ENCODE results near the gene SIGLEC11. TPM values are rescaled to one million over a fixed set of nuclear protein-coding genes. Genes with fewer than 3 reads are reported as not detected.

The SIGLEC11 gene
- polyA plus RNA-seq, 3 donors: 0.28 to 2.2 (median 0.67) TPM

GRCh38 chr19:49953416-49953815 lies 7.6 kb downstream of the SIGLEC11 start:
- H2AFZ ChIP-seq (ENCODE audit: insufficient read depth, low read depth, low read length, poor library complexity, severe bottlenecking): no peak overlapping the region
- Mint-ChIP-seq H3K4me1 (peaks cover 58% of the 10 kb centered on the region), H3K27ac (peak overlapping the region; percentile 31 to 90 (median 80)), H3K27me3 (ENCODE audit: low read depth in 3 of 3) (peaks cover 8 to 19% (median 13%) of the 10 kb centered on the region in 3 donors), H3K4me3 (peak overlapping the region; percentile 11 to 83), H3K36me3 (no peaks in the 10 kb centered on the region), H3K9me3 (peaks cover 0 to 1% (median 0%) of the 10 kb centered on the region in 7 donors)
- no peaks in the 10 kb centered on the region for H3K27me3 ChIP-seq (ENCODE audit: control insufficient read depth in 2 of 2, insufficient read depth in 2 of 2, low read length in 2 of 2)
- H3K27ac ChIP-seq (ENCODE audit: low read depth in 1 of 2, low read length in 2 of 2): peak overlapping the region in 1 of 2 donors; percentile 66
- no peaks in the 10 kb centered on the region for H4K20me1 ChIP-seq (ENCODE audit: insufficient read depth, low read length)
- H3K4me3 ChIP-seq (replicated peaks in 1 of 3; ENCODE audit: low read depth in 2 of 3, low read length in 3 of 3): peak overlapping the region in 1 of 3 experiments; percentile 47
- no peaks in the 10 kb centered on the region for H3K36me3 ChIP-seq (replicated peaks in 1 of 2; ENCODE audit: control insufficient read depth in 1 of 2, insufficient read depth in 2 of 2, low read length in 2 of 2)
- H3K9me3 ChIP-seq (replicated peaks in 1 of 2; ENCODE audit: control insufficient read depth in 1 of 2, insufficient read depth in 1 of 2, low read length in 2 of 2): no peaks in the 10 kb centered on the region
- H3K79me2 ChIP-seq (ENCODE audit: insufficient read depth, low read length): no peaks in the 10 kb centered on the region
- H3K9ac ChIP-seq (ENCODE audit: insufficient read depth, low read length, poor library complexity, severe bottlenecking): no peak overlapping the region
- H3K4me2 ChIP-seq (replicated peaks; ENCODE audit: extremely low read depth, low read length, poor library complexity, severe bottlenecking): peak overlapping the region; percentile 66
- H3K4me1 ChIP-seq (ENCODE audit: control insufficient read depth in 1 of 2, insufficient read depth in 2 of 2, low read length in 2 of 2): peaks cover 49 to 53% of the 10 kb centered on the region in 2 donors
- intact Hi-C loops (cut with micrococcal nuclease): no loop called here
- WGBS (ENCODE audit: insufficient coverage): 17% methylated on average over 2 of the region's 7 CpGs
- peak; percentile 63 to 79 (median 75) for DNase-seq
- TF ChIP-seq CTCF (IDR thresholded peaks at IDR 0.05): no peak

DNA sequence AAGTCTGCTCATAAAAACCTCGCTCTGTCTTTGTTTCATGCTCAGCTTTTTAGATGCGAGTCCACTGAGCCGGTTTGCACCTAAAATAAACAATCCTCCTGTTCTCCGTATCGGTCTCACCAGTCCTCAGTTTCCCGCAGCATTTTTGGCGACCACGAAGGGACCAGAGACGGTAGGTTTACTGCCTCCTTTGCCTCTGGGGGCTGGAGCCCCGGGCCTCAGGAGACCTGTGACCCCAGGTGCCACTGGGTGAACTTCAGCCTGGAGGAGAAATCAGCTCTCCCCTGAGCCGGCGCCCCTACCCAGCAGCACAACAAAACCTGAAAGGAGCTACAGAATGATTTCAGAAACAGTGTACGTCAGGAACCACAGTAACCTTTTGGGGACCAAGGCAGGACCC lies 8.1 kb downstream of the SIGLEC11 start:
- Histone ChIP-seq H3K4me3 (replicated peaks in 1 of 3; ENCODE audit: low read depth in 2 of 3, low read length in 3 of 3) (peak overlapping the region in 1 of 3 experiments; percentile 47), H3K4me2 (replicated peaks; ENCODE audit: extremely low read depth, low read length, poor library complexity, severe bottlenecking) (peak overlapping the region; percentile 66), H4K20me1 (ENCODE audit: insufficient read depth, low read length) (no peaks in the 10 kb centered on the region), H3K27me3 (ENCODE audit: control insufficient read depth in 2 of 2, insufficient read depth in 2 of 2, low read length in 2 of 2) (no peaks in the 10 kb centered on the region), H3K9ac (ENCODE audit: insufficient read depth, low read length, poor library complexity, severe bottlenecking) (no peak overlapping the region), H3K4me1 (ENCODE audit: control insufficient read depth in 1 of 2, insufficient read depth in 2 of 2, low read length in 2 of 2) (peaks cover 49 to 53% of the 10 kb centered on the region in 2 donors), H3K36me3 (replicated peaks in 1 of 2; ENCODE audit: control insufficient read depth in 1 of 2, insufficient read depth in 2 of 2, low read length in 2 of 2) (no peaks in the 10 kb centered on the region), H3K9me3 (replicated peaks in 1 of 2; ENCODE audit: control insufficient read depth in 1 of 2, insufficient read depth in 1 of 2, low read length in 2 of 2) (no peaks in the 10 kb centered on the region), H3K79me2 (ENCODE audit: insufficient read depth, low read length) (no peaks in the 10 kb centered on the region), H2AFZ (ENCODE audit: insufficient read depth, low read depth, low read length, poor library complexity, severe bottlenecking) (no peak overlapping the region), H3K27ac (ENCODE audit: low read depth in 1 of 2, low read length in 2 of 2) (peak overlapping the region in 1 of 2 donors; percentile 66)
- intact Hi-C loops (cut with micrococcal nuclease): no loop called here
- H3K27me3 Mint-ChIP-seq (ENCODE audit: low read depth in 3 of 3): peaks cover 7 to 17% (median 10%) of the 10 kb centered on the region in 3 donors
- H3K4me3 Mint-ChIP-seq: peak overlapping the region in 1 of 2 donors; percentile 83
- DNase-seq: no peak
- no peaks in the 10 kb centered on the region for H3K36me3 Mint-ChIP-seq
- 88% methylated on average over 10 of the region's 13 CpGs for WGBS (ENCODE audit: insufficient coverage)
- H3K9me3 Mint-ChIP-seq: peaks cover 0 to 1% (median 0%) of the 10 kb centered on the region in 7 donors
- TF ChIP-seq CTCF (IDR thresholded peaks at IDR 0.05): no peak
- peak overlapping the region in 6 of 7 donors; percentile 31 to 90 (median 79) for H3K27ac Mint-ChIP-seq
- H3K4me1 Mint-ChIP-seq: peaks cover 58% of the 10 kb centered on the region

Measured in CD14-positive monocyte (primary cell).